BJ (cell line): ENCODE results near the gene SLC39A11. TPM values are rescaled to one million over a fixed set of nuclear protein-coding genes. Genes with fewer than 3 reads are reported as not detected.

ENCODE experiments used
- CTCF ChIA-PET: fragments of 350-600 bp; formaldehyde crosslinking; extraction: SDS; loops from one replicate; lab custom pipeline; 2021; ENCODE audit warnings: antibody characterized with exemption, inconsistent platforms; lab: Yijun Ruan, JAX
- POLR2A ChIA-PET: fragments of 300-600 bp; sonication (Branson Sonifier 250); formaldehyde crosslinking; extraction: SDS; loops from one replicate; lab custom pipeline; 2021; ENCODE audit warnings: antibody characterized with exemption; lab: Charles Lee
- DNase-seq: peaks from one replicate; pipeline ENCODE4 v3.0.0-alpha.2; 2011; ENCODE audit warnings: low read depth
- H3K27me3 ChIP-seq: 2 replicates; pipeline ENCODE4 v1.6.0; 2011; ENCODE audit warnings: low read length; ENCODE audit not compliant: control insufficient read depth, insufficient read depth
- H3K36me3 ChIP-seq: 2 replicates; pipeline ENCODE4 v1.5.1; 2011; ENCODE audit warnings: low read length; ENCODE audit not compliant: control insufficient read depth, insufficient read depth
- H3K4me3 ChIP-seq: 2 replicates; pipeline ENCODE4 v1.5.1; 2011; ENCODE audit warnings: low read depth, mild to moderate bottlenecking, control low read depth, low read length
- polyA plus RNA-seq: library from polyadenylated mRNA; depleted of rRNA; stranded (reverse); fragments of >200 nt; gene quantifications from 2 replicates; pipeline ENCODE4 v1.2.3, GENCODE V29; 2011
- TF ChIP-seq, protein P1 (sequence below): IDR thresholded peaks from 2 replicates; pipeline ENCODE4 v1.5.1; 2011; ENCODE audit warnings: low read depth, mild to moderate bottlenecking, control low read depth, inconsistent platforms, low read length, moderate library complexity; ENCODE audit not compliant: insufficient read depth

SLC39A11 gene
- polyA plus RNA-seq, 1 experiment: 20.9 TPM

DNA sequence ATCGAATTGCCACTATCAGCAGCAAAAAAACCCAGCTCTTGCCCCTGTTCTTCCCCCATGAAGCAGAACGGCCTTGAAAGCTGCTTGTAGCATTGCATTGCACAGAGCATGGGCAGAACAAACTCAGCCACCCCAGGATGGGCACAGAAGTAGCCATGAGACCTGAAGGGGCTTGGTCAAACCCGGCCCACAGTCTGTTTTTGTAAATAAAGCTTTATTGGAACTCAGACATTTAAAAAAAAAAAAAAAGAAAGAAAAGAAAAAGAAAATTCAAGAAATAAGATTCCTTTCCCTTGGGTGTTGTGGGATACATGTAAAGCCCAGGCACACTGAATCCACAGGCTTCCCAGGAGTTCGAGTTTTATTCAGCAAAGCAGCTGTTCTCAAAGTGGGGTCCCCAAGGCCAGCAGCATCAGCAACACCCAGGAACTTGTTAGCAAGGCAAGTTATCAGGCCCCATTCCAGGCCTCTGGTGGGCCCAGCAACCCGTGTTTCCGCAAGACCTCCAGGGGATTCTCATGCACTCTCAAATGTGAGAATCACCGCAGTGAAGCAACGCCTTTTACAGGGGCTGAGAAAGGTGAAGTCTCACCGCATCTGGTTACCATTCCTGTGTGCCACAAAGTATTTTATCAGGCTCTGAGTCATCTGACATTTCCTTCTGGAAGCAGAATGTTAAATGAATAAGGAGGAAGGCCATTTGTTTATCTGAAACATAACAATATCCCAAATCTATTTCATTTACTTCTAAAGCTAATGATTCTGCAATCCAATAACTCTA, 108.2 kb downstream of the SLC39A11 start:
- ChIA-PET POLR2A (no interaction called here), CTCF (interaction anchor here (1.0 to 3.8 kb wide), 5 partner anchors 11 to 198 kb away, joined by 3 to 62 read pairs (median 3); no protein-coding TSS in a partner anchor)
- Histone ChIP-seq H3K4me3 (no peak overlapping the region), H3K27me3 (no peaks in the 10 kb centered on the region), H3K36me3 (no peaks in the 10 kb centered on the region)
- TF ChIP-seq, protein P1, sequence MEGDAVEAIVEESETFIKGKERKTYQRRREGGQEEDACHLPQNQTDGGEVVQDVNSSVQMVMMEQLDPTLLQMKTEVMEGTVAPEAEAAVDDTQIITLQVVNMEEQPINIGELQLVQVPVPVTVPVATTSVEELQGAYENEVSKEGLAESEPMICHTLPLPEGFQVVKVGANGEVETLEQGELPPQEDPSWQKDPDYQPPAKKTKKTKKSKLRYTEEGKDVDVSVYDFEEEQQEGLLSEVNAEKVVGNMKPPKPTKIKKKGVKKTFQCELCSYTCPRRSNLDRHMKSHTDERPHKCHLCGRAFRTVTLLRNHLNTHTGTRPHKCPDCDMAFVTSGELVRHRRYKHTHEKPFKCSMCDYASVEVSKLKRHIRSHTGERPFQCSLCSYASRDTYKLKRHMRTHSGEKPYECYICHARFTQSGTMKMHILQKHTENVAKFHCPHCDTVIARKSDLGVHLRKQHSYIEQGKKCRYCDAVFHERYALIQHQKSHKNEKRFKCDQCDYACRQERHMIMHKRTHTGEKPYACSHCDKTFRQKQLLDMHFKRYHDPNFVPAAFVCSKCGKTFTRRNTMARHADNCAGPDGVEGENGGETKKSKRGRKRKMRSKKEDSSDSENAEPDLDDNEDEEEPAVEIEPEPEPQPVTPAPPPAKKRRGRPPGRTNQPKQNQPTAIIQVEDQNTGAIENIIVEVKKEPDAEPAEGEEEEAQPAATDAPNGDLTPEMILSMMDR: no peak
- DNase-seq: peak; percentile 51

DNA sequence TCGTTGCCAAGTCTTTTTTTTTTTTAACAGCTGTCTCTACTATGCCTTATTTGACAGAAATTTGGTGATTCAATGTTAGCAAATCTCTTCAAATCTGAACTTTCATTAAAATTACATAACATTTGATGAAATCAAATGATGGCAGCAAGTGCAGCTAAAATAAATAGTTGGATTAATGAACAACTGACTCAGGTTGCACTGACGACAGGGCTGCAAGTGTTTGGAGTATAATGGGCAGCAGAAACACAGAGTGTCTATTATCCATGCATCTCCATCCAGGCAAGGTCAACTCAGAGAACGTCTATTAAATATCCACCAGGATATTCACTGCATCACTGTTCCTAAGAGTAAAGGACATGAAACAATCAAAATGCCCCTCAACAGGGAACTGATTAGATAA, 109.8 kb downstream of the SLC39A11 start:
- no peaks in the 10 kb centered on the region for H3K27me3 ChIP-seq
- DNase-seq: no peak
- CTCF ChIA-PET: interaction anchor here (0.5 to 1.1 kb wide), 3 partner anchors 26 to 258 kb away, joined by 3 to 4 read pairs (median 3); no protein-coding TSS in a partner anchor
- POLR2A ChIA-PET: no interaction called here
- TF ChIP-seq, protein P1: no peak
- no peaks in the 10 kb centered on the region for H3K36me3 ChIP-seq
- H3K4me3 ChIP-seq: no peak overlapping the region

DNA sequence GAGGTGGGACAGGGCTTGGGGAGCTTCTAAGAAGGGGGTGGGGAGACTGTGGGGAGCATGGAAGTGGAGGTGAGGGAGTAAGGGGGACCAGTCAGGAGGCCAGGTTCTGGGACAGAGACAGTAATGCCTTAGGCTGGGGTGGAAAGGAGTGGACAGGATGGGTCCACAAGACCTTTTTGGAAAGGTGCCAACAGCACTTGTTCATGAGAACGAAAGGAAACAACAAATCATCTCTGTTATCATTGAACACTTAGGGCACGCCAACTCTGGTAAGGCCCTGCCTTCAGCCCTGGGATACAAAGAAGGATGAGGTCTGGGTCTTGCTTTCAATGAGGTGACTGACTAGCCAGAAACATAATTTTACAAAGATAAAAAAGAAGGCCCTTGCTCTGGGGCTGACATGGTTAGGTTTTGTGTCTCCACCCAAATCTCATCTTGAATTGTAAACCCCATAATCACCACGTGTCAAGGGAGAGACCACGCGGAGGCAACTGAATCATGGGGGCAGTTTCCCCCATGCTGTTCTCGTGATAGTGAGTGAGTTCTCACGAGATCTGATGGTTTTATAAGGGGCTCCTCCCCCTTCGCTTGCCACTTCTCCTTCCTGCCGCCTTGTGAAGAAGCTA, 113.8 kb downstream of the SLC39A11 start:
- DNase-seq: no peak
- H3K36me3 ChIP-seq: no peaks in the 10 kb centered on the region
- TF ChIP-seq, protein P1: no peak

DNA sequence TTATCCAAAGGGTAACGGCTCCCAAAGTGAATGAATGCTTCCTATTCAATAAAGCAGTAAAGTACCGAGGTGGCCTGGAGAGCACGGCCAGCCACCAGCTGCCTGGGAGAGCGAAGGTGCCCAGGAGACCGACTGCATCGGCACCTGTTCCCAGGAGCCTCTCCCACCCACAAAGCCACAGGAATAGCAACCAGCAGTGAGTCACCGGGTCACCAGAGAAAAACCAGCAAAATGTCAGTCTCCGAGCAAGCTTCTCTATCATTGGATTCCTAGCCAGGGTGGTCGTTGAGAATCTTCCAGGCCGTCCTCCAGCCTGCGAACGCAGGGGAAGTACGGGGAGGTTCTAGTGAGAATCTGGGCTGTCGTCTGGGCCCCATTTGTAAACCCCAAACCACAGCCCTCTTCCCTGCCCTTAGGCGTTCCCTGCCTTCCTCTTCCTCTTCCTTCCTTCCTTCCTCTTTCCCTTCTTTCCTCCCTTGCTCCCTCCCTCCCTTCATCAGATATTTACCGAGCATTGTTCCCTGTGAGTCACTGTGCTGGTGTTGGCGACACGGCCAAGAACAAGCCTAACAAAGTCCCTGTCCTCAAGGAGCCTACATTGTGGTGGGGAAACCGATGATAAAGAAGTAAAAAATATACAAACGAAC, 114.6 kb downstream of the SLC39A11 start:
- ChIA-PET CTCF (interaction anchor here (1.2 to 1.8 kb wide), 3 partner anchors 8 to 250 kb away, joined by 4 to 11 read pairs (median 6); no protein-coding TSS in a partner anchor), POLR2A (interaction anchor here (0.5 kb wide), 1 partner anchor 175 kb away, joined by 5 read pairs; no protein-coding TSS in a partner anchor)
- no peaks in the 10 kb centered on the region for H3K36me3 ChIP-seq
- H3K4me3 ChIP-seq: no peak overlapping the region
- H3K27me3 ChIP-seq: no peaks in the 10 kb centered on the region
- TF ChIP-seq, protein P1: no peak
- no peak for DNase-seq

More for the DNA sequence above, 113.8 kb downstream of the SLC39A11 start:
- H3K4me3 ChIP-seq: no peak overlapping the region
- no peaks in the 10 kb centered on the region for H3K27me3 ChIP-seq
- CTCF ChIA-PET: interaction anchor here (1.0 to 1.8 kb wide), 3 partner anchors 178 to 420 kb away, joined by 3 to 6 read pairs (median 6); no protein-coding TSS in a partner anchor
- POLR2A ChIA-PET: no interaction called here
